ENCODE measurements around the gene CAPZB.
A peak's percentile ranks its signal among the peaks of the same experiment; 100 is the strongest.
"Not testable (repeated sequence)": the region's sequence is repeated elsewhere in the genome, so short reads cannot be mapped to it uniquely, and the experiment has no call there.

The CAPZB gene

DNA sequence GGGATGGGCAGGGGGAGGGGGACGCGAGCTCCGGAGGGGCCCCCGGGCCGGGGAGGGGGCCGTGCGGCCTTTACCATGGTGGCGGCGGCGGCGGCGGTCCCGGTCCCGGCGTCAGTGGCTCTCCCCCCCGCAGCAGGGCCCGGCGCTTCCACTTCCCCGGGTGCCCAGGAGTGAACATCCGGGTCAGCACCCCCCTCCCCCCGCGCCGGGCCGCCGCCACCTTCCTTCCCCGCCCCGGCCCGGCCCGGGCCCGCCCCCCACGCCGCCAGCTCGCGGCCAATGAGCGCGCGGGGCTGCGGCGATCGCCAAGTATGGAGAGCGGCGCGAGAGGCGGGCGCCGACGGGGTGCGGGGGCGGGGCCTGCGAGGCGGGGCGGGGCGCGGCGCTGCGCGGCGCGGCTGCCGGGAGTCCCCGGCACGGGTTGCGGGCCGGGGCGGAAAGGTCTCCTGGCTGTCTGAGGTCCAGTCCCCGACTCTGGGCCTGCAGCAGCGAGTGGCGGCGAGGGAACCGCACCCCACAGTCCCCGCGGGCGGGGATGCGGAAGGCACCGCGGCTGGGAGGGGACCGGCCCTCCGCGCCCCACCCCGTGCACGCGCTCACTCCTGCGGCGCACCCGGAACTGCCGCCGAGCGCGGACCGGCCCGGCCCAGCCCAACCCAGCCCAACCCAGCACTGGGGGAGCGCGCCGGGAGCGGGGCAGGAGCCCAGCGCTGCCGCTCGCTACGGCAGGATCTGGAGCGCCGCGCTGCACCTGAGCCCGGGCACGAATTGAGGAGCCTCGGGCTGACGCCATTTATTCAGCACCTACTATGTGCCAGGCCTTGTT, at the start of gene CAPZB:
Gene CAPZB (minus strand): TSS at position 178 of the 826 bp plus-strand sequence. CDS start 101 bp downstream, at position 77.
- DNase-seq (ENCODE audit: low spot score): peak; percentile 96

DNA sequence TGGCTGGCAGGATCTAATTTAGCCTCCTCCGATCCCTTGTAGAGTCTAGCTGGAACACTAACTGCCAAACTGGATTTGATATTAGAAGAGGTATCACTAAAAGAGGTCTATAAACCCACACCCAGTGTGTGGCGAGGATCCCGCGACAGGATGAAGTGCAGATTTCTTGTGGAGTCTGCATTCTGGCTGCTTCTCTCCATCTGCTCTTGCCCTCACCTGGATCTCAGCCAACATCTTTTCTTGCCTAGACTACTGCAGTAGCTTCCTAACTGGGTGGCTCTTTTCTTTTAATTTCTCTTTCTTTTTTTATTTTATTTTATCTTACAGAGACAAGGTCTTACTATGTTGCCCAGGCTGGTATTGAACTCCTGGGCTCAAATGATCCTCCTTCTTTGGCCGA, 48.9 kb upstream of the CAPZB start:
- no peak for DNase-seq (ENCODE audit: low spot score)

DNA sequence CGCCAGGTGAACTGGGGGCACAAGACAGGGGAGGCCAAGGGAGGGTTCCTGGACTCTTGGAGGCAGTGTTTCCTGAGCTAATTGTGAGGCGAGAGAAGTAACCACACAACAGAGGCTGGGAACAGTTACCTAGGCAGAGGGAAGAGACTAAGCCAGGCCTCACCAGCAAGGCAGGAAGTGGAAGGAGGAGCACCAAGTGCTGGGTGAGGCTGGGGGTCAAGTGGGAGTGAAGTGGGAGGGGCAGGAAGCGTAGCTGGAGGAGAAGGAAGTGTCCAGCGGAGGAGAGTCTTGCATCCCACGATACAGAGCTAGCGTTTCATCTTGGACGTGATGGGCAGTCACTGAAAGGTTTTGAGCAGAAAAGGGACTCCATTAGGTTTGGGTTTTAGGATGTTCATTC, 48.3 kb upstream of the CAPZB start:
- DNase-seq (ENCODE audit: low spot score): no peak

GRCh38 chr1:19532519-19532918, 47.2 kb upstream of the CAPZB start:
- DNase-seq (ENCODE audit: low spot score): no peak

DNA sequence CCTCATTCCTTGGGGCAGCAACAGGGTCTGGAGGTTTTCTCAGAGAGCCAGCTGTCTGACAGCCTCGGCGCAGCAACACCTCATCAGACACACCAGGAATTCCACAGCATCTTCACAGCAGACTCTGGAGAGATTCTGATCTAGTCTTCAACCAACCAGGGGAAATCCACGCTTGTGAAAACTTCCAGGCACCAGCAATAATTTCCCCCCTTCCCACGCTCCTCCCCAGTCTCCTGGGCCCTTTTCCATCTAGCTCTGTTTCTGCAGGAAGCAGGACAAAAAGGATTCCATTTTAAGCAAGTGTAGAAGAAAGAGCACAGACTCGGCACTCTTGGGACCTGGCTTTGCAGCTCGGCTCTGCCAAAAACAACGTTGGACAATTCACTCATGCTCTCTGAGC, 44.3 kb upstream of the CAPZB start:
- DNase-seq (ENCODE audit: low spot score): peak; percentile 75

- DNase-seq (ENCODE audit: low spot score): no peak
These were observed 43.1 kb upstream of the CAPZB start for GRCh38 chr1:19528438-19528837.

DNA sequence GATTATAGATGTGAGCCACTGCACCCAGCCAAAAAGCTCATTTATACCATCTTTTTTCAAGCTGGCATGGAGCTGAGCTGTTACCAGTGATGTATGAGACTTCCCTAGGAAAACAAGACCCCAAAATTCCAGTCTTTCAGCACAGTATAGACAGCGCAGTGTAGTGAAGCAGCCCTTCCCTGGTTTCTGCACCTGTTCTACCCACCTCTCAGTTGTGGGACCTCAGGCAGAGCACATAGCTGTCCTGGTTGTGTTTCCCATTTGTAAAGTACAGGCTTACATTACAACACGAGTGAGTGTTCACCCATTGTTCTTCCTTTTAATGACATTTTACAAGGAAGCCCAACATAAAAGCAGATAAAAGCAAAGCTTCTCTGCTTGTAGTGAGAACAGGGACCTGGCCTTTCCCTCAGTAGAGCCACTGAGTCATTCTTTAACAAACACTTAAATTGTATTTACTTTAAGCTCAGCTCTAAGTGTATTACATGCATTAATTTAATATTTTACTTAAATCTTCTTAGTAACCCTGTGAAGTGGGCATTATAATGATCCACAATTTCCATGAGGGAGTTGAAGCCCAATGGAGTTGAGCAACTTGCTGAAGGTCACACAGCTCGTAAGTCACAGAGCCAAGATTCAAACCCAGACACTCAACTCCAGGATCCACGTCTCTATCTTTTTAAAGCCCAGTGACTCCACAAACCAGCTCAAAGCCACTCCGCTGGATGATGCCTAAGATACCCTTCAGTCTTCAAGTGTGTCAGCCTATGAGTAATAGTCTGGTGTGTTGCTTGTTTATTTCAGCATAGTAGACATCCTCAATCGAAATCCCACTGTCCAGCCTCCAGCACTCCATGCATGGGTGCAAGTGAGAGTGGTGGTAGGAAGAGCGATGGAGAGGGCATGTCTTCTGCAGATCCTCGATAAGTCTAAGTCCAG, 40.5 kb upstream of the CAPZB start:
- DNase-seq (ENCODE audit: low spot score): no peak

GRCh38 chr1:19524791-19525190, 39.5 kb upstream of the CAPZB start:
- no peak for DNase-seq (ENCODE audit: low spot score)

GRCh38 chr1:19522570-19522969, 37.2 kb upstream of the CAPZB start:
- DNase-seq (ENCODE audit: low spot score): not testable (repeated sequence)

GRCh38 chr1:19521411-19521810, 36.1 kb upstream of the CAPZB start:
- no peak for DNase-seq (ENCODE audit: low spot score)

DNA sequence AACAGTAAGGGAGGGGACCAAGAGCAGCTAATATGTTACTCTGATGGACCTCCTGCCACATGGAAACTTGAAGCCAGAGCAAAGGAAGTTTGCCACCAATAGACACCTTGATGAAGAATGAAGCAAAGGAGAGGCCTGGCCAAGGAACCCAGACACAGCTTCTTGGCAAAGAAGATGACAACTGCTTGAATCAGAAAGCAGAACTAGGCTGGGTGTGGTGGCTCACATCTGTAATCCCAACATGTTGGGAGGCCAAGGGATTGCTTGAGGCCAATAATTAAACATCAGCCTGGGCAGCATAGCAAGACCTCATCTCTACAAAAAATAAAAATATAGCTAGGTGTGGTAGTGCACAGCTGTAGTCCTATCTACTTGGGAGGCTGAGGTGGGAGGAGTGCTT, 31.7 kb upstream of the CAPZB start:
- no peak for DNase-seq (ENCODE audit: low spot score)

GRCh38 chr1:19515201-19515600, 29.9 kb upstream of the CAPZB start:
- DNase-seq (ENCODE audit: low spot score): no peak

DNA sequence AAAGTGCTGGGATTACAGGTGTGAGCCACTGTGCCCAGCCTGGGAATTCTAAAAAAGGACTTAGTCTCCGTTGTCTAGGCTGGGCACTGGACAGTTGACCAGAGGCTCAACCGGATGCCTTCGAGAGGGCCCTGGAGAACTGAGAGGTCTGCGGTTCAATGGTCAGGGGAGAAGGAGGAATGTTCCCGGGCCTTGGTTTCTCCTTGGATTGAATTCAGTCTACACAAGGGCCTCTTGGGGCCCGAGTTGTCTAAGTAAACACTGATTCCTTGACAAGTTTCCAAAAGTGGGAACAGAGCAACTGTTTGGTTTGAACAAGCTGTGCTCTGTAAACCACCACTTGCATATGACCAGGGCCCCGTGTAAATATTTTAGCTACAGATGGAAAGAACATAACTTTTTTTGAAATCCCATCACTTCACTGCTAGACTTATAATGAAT, 29.1 kb upstream of the CAPZB start:
- no peak for DNase-seq (ENCODE audit: low spot score)

GRCh38 chr1:19512545-19512944, 27.2 kb upstream of the CAPZB start:
- DNase-seq (ENCODE audit: low spot score): no peak

- no peak for DNase-seq (ENCODE audit: low spot score)
These were observed 25.8 kb upstream of the CAPZB start for GRCh38 chr1:19511116-19511515.

DNA sequence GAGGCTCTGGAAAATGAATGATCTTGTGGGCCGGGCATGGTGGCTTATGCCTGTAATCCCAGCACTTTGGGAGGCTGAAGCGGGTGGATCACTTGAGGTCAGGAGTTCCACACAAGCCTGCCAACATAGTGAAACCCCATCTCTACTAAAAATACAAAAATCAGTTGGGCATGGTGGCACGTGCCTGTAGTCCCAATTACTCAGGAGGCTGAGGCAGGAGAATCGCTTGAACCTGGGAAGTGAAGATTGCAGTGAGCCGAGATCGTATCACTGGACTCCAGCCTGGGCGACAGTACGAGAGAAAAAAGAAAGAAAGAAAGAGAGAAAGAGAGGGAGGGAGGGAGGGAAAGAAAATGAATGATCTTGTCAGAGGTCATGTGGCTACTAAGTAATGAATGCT, 24.3 kb upstream of the CAPZB start:
- not testable (repeated sequence) for DNase-seq (ENCODE audit: low spot score)

DNA sequence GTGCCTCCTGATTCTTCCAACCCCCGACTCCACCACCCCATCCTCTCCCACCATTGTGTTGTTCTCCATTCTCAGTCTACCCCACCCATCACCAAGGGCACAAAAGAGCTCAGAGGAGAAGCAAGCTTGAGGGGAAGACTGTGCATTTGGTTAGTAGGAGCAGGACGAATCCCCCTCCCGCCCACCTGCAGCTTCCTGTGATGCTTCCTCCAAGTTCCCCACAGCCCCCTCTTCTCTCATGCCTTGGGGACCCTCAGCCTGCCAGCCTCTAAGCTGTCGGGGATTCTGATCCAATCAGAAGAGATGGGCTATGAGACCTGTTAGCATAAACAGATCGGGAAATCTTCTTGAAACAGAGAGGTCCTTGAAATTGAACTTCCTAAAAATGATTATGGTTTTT, 22.2 kb upstream of the CAPZB start:
- no peak for DNase-seq (ENCODE audit: low spot score)

- no peak for DNase-seq (ENCODE audit: low spot score)
These were observed 20.5 kb upstream of the CAPZB start for GRCh38 chr1:19505693-19506457.

DNA sequence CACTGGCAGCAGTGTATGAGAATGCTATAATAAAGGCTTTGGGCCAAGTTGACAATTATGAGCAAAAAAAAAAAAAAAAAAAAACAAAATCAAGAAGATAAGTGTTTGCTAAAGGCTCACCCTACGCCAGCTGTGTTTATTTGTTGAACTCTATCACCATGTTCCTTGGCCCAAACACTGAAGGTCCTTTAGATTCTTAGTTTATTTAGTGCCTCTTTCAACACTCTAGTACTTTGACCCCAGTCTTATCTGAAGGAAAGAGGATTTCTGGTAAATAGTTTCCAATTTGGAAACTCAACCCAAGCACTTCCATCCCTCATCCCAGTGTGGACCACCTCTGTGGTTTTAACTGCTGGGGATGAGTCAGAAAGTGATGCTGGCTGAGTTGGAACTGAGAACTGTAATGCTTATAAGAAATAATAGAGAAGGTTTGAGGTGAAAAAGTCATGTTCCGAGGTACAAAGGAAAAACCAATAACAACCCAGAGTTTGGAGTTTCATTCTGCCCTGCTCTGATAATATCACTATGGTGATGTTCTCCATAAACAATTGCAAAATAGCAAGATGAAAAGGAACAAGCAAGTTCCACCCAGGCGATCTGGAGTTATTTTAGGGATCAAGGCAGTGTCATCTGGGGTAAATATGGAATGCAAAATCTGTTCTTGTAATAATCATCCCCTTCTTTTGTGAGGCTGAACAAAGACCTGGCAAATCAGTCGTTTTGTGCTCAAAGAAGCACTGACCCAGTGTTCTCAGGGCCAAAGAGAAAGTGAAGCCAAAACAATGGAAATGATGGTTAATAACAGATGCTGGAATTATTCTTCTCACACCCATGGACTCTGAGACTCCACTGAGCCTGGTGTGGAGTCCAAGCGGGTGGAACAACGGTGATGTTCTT, 19.7 kb upstream of the CAPZB start:
- no peak for DNase-seq (ENCODE audit: low spot score)

- DNase-seq (ENCODE audit: low spot score): not testable (repeated sequence)
These were observed 16.9 kb upstream of the CAPZB start for GRCh38 chr1:19502284-19502683.

DNA sequence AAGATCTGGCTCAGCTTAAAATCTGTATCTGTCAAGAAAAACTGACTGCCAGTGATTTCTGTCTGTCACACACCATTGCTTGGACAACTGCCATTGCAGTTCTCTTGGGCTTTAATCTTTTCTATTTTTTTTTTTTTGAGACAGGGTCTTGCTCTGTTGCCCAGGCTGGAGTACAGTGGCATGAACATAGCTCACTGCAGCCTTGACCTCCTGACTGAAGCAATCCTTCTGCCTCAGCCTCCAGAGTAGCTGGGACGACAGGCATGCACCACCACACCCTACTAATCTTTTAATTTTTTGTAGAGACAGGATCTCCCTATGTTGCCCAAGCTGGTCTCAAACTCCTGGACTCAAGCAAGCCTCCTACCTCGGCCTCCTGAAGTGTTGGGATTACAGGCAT, 14.5 kb upstream of the CAPZB start:
- not testable (repeated sequence) for DNase-seq (ENCODE audit: low spot score)

Measured in left forelimb (tissue), 1 donor.